ENCODE measurements around the gene LRRN1.
"Not testable (repeated sequence)": the region's sequence is repeated elsewhere in the genome, so short reads cannot be mapped to it uniquely, and the experiment has no call there.

LRRN1 gene

DNA sequence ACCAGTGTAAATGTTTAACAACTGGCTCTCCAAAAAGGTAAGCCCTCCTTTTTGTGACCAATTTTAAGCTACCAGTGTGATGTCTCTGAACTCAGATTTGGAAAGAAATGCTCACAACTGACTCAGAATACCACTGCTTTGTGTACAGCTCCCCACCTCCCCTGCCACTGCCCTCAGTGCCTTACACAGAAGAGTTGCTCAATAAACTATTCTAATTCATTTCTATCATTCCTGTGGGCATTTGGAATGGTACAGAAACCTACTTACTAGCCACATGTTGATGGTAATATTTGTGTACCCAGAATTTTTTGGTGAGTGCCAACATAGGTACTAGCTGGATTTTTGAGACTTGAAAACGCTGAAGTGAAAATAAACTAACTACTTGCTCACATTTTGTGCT is 16.0 kb downstream of the LRRN1 start:
- no peak for DNase-seq

DNA sequence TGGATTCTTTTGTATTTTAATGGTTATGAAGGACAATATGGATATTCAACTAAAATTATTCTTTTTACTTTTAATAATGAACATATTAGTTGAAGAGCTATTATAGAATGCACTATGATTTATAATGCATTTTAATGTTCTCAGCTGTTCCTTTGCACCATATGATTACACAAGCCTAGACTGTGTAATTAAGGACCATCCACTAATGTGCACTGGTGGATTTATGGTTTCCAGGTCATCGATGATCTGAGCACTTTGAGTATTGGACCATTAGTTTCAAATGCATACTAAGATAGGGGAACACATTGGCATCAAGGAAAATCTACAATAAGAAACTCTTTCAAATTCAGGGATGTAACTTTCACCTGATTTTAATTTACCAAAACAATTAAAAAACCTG is 16.8 kb downstream of the LRRN1 start:
- no peak for DNase-seq

DNA sequence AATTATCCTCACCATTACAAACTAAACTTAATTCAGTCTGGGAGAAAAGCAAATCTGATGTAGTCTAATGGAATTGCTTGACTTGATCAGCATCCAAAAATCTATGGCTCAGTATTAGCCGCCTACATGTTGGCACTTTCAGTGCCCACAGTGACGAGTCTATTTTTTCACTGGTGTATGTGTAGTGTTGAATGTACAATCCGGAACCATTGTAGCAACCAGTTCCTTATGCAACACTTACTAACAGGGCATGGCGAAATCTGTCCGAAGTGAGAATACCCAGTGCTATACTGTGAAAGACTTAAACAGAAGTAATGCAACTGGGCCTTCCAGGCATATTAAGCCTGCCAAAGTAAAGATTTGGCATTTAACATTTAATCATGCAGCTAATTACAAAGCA is 18.6 kb downstream of the LRRN1 start:
- DNase-seq, result no peak

DNA sequence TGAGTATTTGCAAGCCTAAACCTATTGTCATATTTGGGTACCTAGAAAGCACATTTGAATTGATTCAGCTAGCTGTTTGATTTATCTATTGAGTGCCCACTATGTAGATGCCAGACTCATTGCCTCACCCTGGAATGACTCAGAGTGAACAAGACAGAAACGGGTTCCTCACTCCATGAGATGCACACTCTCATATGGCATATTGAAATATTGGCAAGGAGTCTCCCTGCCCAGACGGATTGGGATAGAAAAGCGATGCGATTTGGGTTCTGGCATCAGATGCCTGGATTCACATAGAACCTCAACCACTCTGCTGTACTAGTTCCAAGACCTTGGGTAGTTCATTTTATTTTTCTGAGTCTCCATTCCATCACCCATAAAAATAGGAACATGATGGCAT is 22.5 kb downstream of the LRRN1 start:
- DNase-seq, result no peak

DNA sequence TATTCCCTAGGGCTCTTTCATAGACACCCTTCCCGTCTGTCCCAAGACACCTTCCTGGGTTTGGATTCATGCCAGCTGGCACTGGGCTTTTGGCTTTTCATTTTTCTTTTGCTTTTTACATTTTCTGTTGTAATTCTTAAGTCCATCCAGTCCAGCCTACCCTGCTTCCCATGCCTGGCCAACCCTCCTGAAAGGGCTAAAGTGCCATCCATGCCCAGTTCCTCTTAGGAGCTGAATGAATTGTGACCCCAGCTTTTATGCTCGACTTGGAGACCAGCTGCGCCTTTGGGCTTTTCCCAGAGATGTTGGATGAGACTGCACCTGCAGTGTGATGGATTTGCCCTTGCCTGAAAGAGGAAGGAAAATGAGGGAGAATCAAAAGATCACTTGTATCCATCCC is 25.8 kb downstream of the LRRN1 start:
- DNase-seq, result no peak

DNA sequence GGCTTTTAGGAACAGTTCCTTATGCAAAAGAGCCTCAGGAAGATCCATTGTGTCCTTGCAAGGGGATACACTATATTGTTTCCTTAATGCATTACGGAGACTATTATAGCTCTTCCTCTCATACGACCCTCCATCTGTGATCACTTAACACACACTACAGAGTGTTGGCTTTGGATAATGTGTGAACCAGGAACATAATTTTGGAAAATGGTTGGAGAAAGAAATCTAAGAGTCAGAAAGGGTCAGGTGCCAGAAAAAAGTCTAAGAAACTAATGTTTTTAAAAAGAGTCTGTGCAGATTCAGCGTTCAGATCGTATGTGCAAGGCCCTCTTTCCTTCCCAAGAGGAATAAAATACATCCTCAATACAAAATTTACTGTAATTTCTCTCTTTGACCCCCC is 27.3 kb downstream of the LRRN1 start:
- DNase-seq, result no peak

DNA sequence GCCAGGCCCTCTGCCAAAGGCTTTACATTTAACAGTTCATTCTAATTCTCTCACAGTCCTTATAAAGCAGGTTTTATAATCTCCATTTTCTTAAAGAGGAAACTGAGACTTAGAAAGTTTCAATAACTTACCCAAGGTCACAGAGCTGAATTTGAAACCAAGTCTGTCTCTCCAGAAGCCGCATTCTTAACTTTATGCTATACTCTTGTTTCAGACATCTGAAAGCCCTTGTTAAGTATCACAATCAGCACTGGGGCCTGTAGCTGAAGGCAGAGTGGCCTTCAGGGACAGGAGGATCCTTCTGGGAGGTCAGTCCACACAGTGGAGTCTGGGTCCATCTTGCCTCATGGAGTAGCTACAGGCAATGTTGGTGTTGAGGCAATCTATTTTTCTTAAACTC is 27.9 kb downstream of the LRRN1 start:
- DNase-seq, result no peak

DNA sequence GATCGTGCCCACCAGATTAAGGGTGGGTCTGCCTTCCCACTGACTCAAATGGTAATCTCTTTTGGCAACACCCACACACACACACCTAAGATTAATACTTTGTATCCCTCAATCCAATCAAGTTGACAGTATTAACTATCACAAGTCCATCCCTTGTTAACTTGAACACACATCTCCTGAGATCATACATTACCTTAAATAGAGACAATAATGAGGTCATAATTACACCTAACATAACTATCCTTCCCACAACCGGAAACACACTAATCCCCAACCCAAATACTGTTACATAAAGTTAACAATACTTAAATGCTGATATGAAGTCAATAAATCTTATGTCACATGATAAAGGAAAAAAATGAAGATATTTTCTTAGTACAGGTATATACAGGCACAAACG is 29.2 kb downstream of the LRRN1 start:
- DNase-seq, result not testable (repeated sequence)

DNA sequence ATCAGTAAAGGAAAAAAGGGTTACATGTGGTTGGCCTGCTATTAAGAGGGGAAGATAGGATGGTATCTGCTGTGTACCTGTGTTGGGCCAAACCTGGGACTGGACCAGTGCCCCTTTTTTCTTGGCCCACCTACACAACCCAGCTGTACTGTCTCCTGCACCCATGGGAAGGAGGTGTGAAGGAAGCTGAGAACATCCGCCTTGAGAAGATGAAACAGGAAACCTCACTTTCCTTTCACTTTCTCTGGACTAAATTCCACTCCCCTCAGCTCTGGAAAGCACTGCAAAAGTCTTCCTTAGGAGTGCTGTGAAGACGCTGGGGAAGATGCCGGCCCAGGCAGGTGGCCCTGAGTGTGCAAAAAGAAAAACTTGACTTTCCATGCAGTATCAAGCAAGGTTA is 37.6 kb downstream of the LRRN1 start:
- no peak for DNase-seq

DNA sequence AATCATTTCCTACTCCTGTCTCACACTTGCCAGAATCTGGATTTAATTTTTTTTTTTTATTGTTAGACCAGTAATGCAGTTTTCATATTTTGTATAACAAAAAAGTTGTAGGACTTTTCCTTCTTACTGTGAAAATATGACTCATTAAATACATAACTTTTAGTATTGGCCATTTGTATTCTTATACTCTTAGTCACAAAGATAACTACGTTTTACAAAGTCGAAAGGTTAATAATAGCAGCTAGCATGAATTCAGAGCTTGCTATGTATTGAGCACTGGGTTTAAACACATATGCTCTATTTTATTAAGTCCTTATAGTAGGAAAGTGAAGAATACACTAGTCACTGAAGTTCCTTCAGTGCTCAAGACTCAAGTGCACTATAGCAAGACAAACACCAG is 43.1 kb downstream of the LRRN1 start:
- DNase-seq, result no peak

DNA sequence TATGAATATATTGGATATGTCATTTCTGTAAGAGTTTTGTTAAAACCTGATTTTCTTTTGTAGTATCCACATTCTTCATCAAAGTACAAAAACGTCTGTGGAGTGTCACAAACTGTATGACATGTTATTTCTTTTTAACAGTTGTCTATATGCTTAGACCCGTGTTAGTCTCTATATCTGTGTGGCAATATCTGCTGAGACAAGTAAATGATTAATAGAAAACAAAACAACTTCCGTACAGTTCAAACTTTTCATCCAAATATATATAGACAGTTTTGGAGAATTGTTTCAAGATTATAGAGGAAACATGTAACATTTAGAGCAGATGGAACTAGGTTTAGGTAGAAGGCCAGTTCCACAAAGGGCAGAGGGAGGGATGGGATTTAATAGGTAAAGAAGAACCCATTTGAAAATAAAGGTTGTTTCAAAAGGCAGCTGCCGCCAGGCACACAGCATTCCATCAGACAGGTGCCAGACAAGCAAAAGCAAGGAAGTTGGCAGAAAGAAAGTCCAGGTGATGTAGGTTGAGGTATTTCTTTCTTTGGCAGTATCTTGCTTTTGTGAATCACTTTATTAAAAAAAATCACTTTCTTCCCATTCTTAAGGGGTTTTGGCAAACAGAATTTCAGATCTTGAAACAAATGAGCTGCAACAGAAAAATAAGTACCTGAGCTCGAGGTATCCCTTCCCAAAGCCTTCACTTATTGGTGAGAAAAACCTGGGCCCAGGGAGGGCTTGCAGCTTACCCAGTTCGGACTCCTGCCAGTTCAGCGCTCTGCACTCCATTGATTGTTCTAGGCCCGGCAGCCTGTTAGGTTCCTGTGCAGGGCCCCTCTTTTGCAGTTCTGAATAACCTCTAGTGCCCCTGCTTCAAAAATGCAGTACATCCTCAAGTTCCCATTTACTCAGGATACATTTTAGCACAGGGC is 49.0 kb downstream of the LRRN1 start:
- no peak for DNase-seq

DNA sequence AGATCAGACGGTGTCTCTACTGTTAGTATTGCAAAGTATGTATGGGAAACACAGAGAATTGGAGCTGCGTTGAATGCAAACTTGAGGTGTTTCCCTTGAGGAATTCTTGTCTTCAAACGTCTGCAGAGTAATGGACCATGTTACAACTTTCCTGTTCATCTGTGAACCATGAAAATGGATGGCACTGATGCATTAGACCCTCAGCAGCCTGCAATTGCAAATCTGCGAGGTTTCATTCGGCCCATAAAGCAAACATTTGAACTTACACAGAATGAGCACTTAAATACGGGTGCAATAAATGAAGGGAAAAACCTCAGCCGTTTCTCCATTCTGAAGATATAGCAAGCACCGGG is 49.7 kb downstream of the LRRN1 start:
- DNase-seq, result no peak

DNA sequence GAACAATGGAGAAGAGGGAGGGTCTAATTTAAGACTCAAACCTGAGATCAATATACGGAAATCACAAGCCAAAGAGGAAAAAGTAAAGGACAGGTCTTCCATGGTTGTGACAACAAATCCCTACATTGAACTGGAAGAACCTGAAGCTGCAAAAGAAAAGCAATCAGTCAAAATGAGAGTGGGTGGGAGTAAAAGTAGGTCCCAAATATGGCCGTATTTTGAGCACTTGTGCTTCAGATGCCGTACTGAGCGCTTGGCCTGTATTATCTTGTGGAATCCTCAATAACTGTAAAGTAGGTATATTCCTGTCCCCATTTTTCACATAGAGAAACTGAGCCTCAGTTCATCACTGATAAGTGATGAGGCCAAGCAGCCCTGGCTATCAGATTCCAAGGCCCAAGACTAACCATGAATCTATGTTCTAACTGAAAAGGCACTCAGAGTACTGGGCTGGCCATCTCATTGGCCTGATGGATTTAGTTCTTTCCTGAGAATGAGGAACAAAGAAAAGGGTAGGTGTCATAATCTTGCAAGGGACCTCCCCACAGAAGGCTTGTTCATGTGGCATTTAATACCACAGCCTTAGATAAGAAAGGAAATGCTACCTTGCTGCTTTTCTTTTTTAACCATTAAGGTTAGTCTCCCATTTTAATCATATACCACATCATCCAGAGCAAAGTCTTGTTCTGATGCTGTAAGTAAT is 52.5 kb downstream of the LRRN1 start:
- DNase-seq, result no peak

DNA sequence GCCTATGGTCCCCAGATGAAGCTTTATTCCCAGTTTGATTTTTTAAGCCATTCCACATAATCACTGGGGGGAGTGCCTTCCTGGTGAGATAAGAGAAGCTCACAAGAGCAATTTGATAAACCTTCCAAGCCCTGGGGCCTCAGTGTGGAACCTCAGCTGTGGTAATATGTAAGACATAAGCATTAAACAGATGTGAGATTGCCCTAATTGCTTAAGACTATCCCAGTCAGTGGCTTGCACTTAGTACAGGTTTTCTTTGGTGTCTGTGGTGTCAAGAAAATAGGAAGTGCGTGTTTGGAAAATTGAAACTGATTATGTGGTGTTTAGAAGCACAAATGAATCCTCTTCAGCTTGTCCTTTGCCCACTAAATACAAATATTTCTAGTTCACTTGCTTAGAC is 54.3 kb downstream of the LRRN1 start:
- DNase-seq, result no peak

DNA sequence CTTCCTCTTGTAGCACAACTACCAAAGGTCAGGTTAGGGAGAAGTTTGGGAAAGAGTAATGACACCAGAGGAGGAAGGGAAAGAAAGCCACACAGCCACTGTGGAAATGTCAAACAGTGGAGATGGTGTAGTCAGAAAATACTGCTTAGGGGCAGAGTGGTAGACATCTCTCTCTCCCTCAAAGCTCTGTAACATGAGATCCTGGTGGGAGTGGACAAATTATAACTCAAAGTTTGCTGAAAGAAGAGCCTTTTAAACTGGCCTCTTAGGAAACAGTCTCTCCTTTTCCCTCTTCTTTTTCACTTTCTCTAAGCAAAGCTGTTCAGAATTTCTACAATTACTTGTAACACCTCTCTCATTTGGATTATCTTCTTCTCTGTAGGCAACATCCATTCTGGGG is 55.8 kb downstream of the LRRN1 start:
- DNase-seq, result no peak

DNA sequence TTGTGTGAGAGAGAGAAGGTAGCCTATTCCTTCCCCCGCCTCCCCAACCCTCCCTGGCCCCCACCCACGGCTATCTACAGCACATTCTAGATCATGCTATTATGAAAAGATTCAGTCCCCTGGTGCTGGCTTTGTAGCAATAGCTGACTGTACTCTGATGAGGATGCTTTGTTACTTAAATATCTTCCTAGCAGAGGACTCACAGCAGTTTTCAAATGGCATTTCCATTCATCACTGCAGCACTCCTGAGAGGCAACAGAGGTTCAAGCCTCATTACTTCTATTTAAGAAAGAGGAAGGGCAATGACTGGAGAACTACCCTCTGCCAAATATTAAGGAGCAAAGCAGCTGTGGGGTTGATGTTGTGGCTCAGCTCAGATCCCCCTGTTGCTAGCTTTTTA is 61.0 kb downstream of the LRRN1 start:
- DNase-seq, result no peak

DNA sequence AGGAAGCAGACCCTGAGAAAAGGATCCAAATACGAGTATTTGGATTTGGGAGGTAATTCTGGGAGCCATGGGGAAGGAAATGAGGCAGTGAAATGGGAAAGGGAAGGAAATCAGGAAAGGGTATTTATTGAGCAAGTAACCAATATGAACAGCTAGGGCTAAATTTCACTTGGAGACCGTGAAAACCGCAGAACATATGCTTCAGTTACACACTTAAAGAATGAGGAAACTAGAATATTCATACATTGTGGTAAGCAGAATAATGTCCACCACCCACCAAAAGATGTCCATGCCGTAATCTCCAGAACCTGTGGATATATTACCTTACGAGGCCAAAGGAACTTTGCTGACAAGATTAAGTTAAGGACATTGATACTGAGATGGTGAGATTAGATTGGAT is 63.3 kb downstream of the LRRN1 start:
- DNase-seq, result no peak

DNA sequence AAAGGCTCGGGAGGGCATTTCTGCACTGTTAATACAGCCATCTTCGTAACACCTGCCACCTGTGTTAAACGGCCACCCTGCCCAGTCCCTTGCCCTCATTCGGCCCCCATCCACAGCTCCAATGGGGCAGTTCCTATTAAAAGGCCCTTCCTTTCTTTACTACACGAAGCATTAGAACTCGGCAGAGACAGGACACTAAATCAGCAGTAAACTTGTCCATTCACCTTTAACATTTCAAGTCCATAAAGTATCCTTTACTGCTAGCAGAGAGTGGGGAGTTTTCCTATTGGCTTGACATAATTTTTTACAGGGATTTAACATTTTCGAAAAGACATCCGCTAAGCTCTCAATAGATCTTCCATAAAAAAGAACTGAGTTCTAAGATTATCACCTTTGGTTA is 76.3 kb downstream of the LRRN1 start:
- DNase-seq, result no peak

DNA sequence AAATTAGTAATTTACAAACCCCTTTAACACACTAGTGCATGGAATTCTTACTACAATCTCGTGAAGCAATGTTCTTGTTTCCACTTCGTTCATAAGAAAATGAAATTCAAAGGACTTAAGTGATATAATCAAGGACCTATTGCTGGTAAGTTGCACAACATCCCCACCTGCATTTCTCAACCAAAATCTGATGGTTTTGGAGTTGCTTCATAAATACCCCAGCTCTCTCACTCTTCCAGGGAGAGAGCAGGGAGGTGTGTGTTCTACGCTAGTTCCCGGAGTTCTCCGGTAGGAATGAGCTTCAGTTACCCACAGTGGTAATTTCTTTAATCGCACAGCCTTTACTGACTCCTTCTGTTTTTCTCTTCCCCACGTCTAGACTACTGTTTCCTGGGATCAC is 81.8 kb downstream of the LRRN1 start:
- no peak for DNase-seq

DNA sequence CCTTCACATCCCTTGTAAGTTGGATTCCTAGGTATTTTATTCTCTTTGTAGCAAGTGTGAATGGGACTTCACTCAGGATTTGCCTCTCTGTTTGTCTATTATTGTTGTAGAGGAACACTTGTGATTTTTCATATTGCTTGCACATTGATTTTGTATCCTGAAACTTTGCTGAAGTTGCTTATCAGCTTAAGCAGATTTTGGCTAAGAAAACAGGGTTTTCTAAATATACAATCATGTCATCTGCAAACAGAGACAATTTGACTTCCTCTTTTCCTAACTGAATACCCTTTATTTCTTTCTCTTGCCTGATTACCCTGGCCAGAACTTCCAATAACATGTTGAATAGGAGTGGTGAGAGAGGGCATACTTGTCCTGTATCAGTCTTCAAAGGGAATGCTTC is 88.1 kb downstream of the LRRN1 start:
- DNase-seq, result not testable (repeated sequence)

DNA sequence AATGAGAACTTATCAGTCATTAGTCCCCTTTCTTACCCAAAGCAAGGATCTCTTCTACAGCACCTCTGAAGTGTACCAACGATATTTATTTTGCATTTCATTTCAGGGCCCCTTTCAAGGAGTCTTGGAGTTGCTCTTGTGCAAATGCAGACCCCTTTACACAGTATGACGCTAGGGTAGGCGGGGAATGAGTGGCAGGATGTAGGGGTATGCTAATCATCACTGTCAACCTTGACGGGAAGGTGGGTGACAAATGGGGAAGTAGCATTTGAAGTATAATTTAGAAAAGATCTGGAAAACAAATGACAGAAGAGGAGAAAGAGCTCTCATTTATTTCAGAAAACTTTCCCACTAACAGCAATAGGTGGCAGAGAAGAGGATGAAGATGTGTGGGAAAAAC is 94.4 kb downstream of the LRRN1 start:
- DNase-seq, result no peak

Data from activated CD8-positive, alpha-beta memory T cell treated with anti-CD3 and anti-CD28 coated beads for 24 hours (primary cell).